Measurements from ENCODE around the gene GNAT1. TPM values are rescaled to one million over a fixed set of nuclear protein-coding genes. Genes with fewer than 3 reads are reported as not detected.

GNAT1 gene
- total and polyA plus RNA-seq, 2 experiments from 2014 or later, result not detected

DNA sequence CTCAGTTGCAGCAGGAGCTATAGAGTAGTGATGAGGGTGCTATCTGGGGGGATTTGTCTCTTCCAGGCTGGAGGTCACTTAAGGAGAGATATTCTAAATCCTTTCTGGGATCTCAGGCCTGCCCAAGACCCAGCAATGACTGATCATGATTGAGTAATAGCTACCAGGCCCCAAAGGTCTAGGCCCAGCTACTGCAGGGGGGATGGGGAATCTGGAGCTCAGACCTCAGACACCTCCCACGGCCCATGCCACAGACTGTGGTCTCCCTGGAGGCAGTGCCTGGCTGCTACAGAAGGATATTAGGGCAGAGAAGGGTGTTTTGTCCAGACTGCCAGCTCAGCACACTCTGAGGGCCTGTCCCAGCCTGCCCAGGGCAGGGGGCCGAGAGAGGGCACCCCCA, 20.5 kb downstream of the GNAT1 start:
- 31 to 36% methylated on average over 2 of the region's 2 CpGs for WGBS, 2 experiments (ENCODE audit: low coverage in 1 of 2, low lambda C conversion rate in 2 of 2, missing lambda C conversion rate in 2 of 2)
- no peak overlapping the region for H2AFZ ChIP-seq
- in situ Hi-C loops (cut with MboI), result loop anchor here (25.0 kb wide), 1 partner anchor 325 kb away; no protein-coding TSS in a partner anchor

DNA sequence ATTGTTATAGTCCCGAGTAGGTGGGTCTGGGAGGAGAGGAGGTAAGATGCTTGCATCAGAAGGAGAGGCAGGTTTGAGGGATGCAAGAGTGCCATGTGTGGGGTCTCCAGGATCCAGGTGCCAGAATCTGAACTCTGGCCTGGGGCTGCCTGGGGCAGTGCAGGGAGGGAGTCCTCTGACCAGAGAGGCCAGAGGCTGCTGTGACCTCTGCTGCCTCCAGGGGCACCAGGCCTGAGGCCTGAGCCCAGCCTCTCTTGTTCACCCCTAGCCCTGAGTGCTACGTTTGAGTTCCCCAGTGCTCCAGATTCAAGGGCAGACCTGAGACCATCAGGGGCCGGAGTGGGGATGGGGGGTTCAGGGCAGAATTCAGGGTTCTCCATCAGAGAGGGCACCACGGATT, 21.1 kb downstream of the GNAT1 start:
- TF ChIP-seq EZH2 (IDR thresholded peaks at IDR 0.05; ENCODE audit: insufficient read depth, poor library complexity, severe bottlenecking), result no peak
- TF ChIP-seq EZH2phosphoT487 (IDR thresholded peaks at IDR 0.05; ENCODE audit: insufficient read depth, low read depth), result no peak
- H3K4me3 ChIP-seq, result no peak overlapping the region
- no peaks in the 10 kb centered on the region for H3K9me2 ChIP-seq (ENCODE audit: insufficient read depth)
- no peak overlapping the region for H3K4me2 ChIP-seq (ENCODE audit: unreplicated experiment)
- H2AFZ ChIP-seq, result no peak overlapping the region
- peak; percentile 18 for DNase-seq
- H3K36me3 ChIP-seq (ENCODE audit: low read depth), result no peaks in the 10 kb centered on the region
- in situ Hi-C loops (cut with MboI), result loop anchor here (25.0 kb wide), 1 partner anchor 325 kb away; no protein-coding TSS in a partner anchor
- H4K20me1 ChIP-seq (ENCODE audit: insufficient read depth), result no peaks in the 10 kb centered on the region
- no peaks in the 10 kb centered on the region for H3K79me2 ChIP-seq (ENCODE audit: insufficient read depth)
- H3F3A ChIP-seq (ENCODE audit: insufficient read depth), result no peaks in the 10 kb centered on the region
- peak overlapping the region; percentile 24; the same call in 1 of the 2 replicates for H3K9ac ChIP-seq
- WGBS, 2 experiments (ENCODE audit: low coverage in 1 of 2, low lambda C conversion rate in 2 of 2, missing lambda C conversion rate in 2 of 2), result 64 to 68% methylated on average over 4 of the region's 4 CpGs
- H3K4me1 ChIP-seq (ENCODE audit: insufficient read depth), result peaks cover 7% of the 10 kb centered on the region; the same call in 1 of the 2 replicates
- no peaks in the 10 kb centered on the region for H3K9me3 ChIP-seq (ENCODE audit: low read depth)
- no peak overlapping the region for H3K27ac ChIP-seq
- no peaks in the 10 kb centered on the region for H3K27me3 ChIP-seq (replicated peaks; ENCODE audit: insufficient read depth)

More for the DNA sequence above, 20.5 kb downstream of the GNAT1 start:
- peak overlapping the region; percentile 24; the same call in 1 of the 2 replicates for H3K9ac ChIP-seq
- peak; percentile 79 for DNase-seq
- no peaks in the 10 kb centered on the region for H3K27me3 ChIP-seq (replicated peaks; ENCODE audit: insufficient read depth)
- no peak overlapping the region for H3K4me2 ChIP-seq (ENCODE audit: unreplicated experiment)
- H3K27ac ChIP-seq, result no peak overlapping the region
- no peak for TF ChIP-seq EZH2 (IDR thresholded peaks at IDR 0.05; ENCODE audit: insufficient read depth, poor library complexity, severe bottlenecking)
- H3K4me3 ChIP-seq, result no peak overlapping the region
- H3K36me3 ChIP-seq (ENCODE audit: low read depth), result no peaks in the 10 kb centered on the region
- peaks cover 7% of the 10 kb centered on the region; the same call in 1 of the 2 replicates for H3K4me1 ChIP-seq (ENCODE audit: insufficient read depth)
- no peaks in the 10 kb centered on the region for H3K9me2 ChIP-seq (ENCODE audit: insufficient read depth)
- H3F3A ChIP-seq (ENCODE audit: insufficient read depth), result no peaks in the 10 kb centered on the region
- H4K20me1 ChIP-seq (ENCODE audit: insufficient read depth), result no peaks in the 10 kb centered on the region
- H3K9me3 ChIP-seq (ENCODE audit: low read depth), result no peaks in the 10 kb centered on the region
- H3K79me2 ChIP-seq (ENCODE audit: insufficient read depth), result no peaks in the 10 kb centered on the region

DNA sequence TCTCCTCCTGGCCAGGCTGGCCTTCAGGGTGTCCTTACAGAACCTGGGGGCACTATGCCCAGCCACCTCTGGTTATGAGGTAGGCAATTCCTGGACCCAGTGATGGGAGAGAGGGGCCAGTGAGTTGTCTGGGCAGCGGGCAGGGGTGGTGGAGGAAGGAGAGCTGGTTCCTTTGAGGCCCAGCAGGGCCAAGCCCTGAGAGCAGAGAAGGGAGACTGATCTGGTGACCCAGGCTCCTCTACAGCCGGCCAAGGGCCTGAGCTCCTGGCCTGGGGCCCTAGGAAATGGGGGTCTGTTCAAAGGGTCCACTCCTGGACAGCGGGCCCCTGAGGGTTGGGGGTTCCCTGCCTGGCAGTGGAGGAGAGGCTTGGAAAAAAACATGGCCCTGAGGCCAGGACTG, 21.6 kb downstream of the GNAT1 start:
- no peak overlapping the region for H3K27ac ChIP-seq
- H3K27me3 ChIP-seq (replicated peaks; ENCODE audit: insufficient read depth), result no peaks in the 10 kb centered on the region
- WGBS, 2 experiments (ENCODE audit: low coverage in 1 of 2, low lambda C conversion rate in 2 of 2, missing lambda C conversion rate in 2 of 2), result 75 to 87% methylated on average over 3 of the region's 3 CpGs

DNA sequence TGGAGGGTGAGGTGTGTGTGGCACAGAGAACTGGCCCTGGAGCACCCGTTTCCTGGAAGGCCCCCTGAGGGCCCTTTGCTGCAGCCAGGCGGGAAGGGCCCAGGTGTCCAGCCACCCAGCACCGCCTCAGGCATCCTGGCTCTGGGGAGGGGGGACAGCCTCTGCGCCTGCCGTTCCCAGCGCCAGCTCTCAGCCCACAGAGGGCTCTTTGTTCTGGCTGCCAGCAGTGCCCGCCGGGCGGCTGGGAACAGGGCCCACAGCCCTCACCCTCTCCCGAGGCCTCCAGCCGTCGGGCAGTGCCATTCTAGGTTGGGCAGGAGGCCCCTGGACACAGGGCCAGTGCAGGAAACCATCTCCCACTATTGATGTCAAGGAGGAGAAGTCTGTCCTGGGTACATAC, 22.0 kb downstream of the GNAT1 start:
- Histone ChIP-seq H4K20me1 (ENCODE audit: insufficient read depth) (no peaks in the 10 kb centered on the region), H3K27ac (no peak overlapping the region), H3K36me3 (ENCODE audit: low read depth) (no peaks in the 10 kb centered on the region), H2AFZ (no peak overlapping the region), H3F3A (ENCODE audit: insufficient read depth) (no peaks in the 10 kb centered on the region), H3K27me3 (replicated peaks; ENCODE audit: insufficient read depth) (no peaks in the 10 kb centered on the region), H3K4me3 (no peak overlapping the region), H3K4me2 (ENCODE audit: unreplicated experiment) (no peak overlapping the region), H3K9me2 (ENCODE audit: insufficient read depth) (no peaks in the 10 kb centered on the region), H3K4me1 (ENCODE audit: insufficient read depth) (peaks cover 7% of the 10 kb centered on the region; the same call in 1 of the 2 replicates), H3K9ac (no peak overlapping the region), H3K79me2 (ENCODE audit: insufficient read depth) (no peaks in the 10 kb centered on the region), H3K9me3 (ENCODE audit: low read depth) (no peaks in the 10 kb centered on the region)
- no peak for DNase-seq
- in situ Hi-C loops (cut with MboI), result loop anchor here (25.0 kb wide), 1 partner anchor 324 kb away; no protein-coding TSS in a partner anchor
- TF ChIP-seq EZH2phosphoT487 (IDR thresholded peaks at IDR 0.05; ENCODE audit: insufficient read depth, low read depth) (no peak), EZH2 (IDR thresholded peaks at IDR 0.05; ENCODE audit: insufficient read depth, poor library complexity, severe bottlenecking) (no peak)
- 94% methylated on average over 7 to 12 of the region's 12 CpGs for WGBS, 2 experiments (ENCODE audit: low coverage in 1 of 2, low lambda C conversion rate in 2 of 2, missing lambda C conversion rate in 2 of 2)

More for the DNA sequence above, 21.6 kb downstream of the GNAT1 start:
- Histone ChIP-seq H3K4me2 (ENCODE audit: unreplicated experiment) (no peak overlapping the region), H4K20me1 (ENCODE audit: insufficient read depth) (no peaks in the 10 kb centered on the region), H3K4me3 (no peak overlapping the region), H2AFZ (no peak overlapping the region), H3K79me2 (ENCODE audit: insufficient read depth) (no peaks in the 10 kb centered on the region), H3K36me3 (ENCODE audit: low read depth) (no peaks in the 10 kb centered on the region), H3K9ac (no peak overlapping the region), H3K9me3 (ENCODE audit: low read depth) (no peaks in the 10 kb centered on the region), H3K4me1 (ENCODE audit: insufficient read depth) (peaks cover 7% of the 10 kb centered on the region; the same call in 1 of the 2 replicates), H3F3A (ENCODE audit: insufficient read depth) (no peaks in the 10 kb centered on the region), H3K9me2 (ENCODE audit: insufficient read depth) (no peaks in the 10 kb centered on the region)
- no peak for DNase-seq
- no peak for TF ChIP-seq EZH2 (IDR thresholded peaks at IDR 0.05; ENCODE audit: insufficient read depth, poor library complexity, severe bottlenecking)
- in situ Hi-C loops (cut with MboI), result loop anchor here (25.0 kb wide), 1 partner anchor 324 kb away; no protein-coding TSS in a partner anchor
